Glomerular visceral epithelial cell (primary cell): ENCODE results near the gene AGBL5.
"Not testable (repeated sequence)": the region's sequence is repeated elsewhere in the genome, so short reads cannot be mapped to it uniquely, and the experiment has no call there.

Experiments
- DNase-seq: peaks from one replicate; pipeline ENCODE4 v3.0.0-alpha.2; 2016; ENCODE audit errors: extremely low spot score

The AGBL5 gene

GRCh38 chr2:27091746-27092695 is 40.6 kb downstream of the AGBL5 start:
- no peak for DNase-seq

- DNase-seq: no peak
Observed at GRCh38 chr2:27092696-27093429, 41.4 kb downstream of the AGBL5 start.

- no peak for DNase-seq
Observed at GRCh38 chr2:27093430-27094352, 42.2 kb downstream of the AGBL5 start.

- no peak for DNase-seq
Observed at GRCh38 chr2:27094353-27094984, 43.0 kb downstream of the AGBL5 start.

GRCh38 chr2:27095427-27095744 is 43.9 kb downstream of the AGBL5 start:
- DNase-seq: no peak

- DNase-seq: no peak
Observed at GRCh38 chr2:27095745-27096651, 44.5 kb downstream of the AGBL5 start.

- DNase-seq: no peak
Observed at GRCh38 chr2:27096748-27097297, 45.4 kb downstream of the AGBL5 start.

- DNase-seq: no peak
Observed at GRCh38 chr2:27097341-27097740, 45.9 kb downstream of the AGBL5 start.

- DNase-seq: no peak
Observed at GRCh38 chr2:27099334-27099955, 48.0 kb downstream of the AGBL5 start.

GRCh38 chr2:27100036-27100435 is 48.6 kb downstream of the AGBL5 start:
- DNase-seq: no peak

- DNase-seq: no peak
Observed at GRCh38 chr2:27102329-27102728, 50.9 kb downstream of the AGBL5 start.

GRCh38 chr2:27105981-27106380 is 54.5 kb downstream of the AGBL5 start:
- no peak for DNase-seq

- no peak for DNase-seq
Observed at GRCh38 chr2:27108221-27108620, 56.8 kb downstream of the AGBL5 start.

GRCh38 chr2:27109083-27109482 is 57.6 kb downstream of the AGBL5 start:
- no peak for DNase-seq

- DNase-seq: not testable (repeated sequence)
Observed at GRCh38 chr2:27110603-27111352, 59.3 kb downstream of the AGBL5 start.

GRCh38 chr2:27111392-27112078 is 60.1 kb downstream of the AGBL5 start:
- DNase-seq: not testable (repeated sequence)

GRCh38 chr2:27115519-27115918 is 64.1 kb downstream of the AGBL5 start:
- no peak for DNase-seq

- DNase-seq: no peak
Observed at GRCh38 chr2:27117995-27118524, 66.6 kb downstream of the AGBL5 start.
